A673 (cell line): ENCODE measurements around the gene DDX41. TPM values are rescaled to one million over a fixed set of nuclear protein-coding genes. Genes with fewer than 3 reads are reported as not detected.

Source experiments
- BruUV-seq: library from RNA; stranded (reverse); fragments of 400-500 nt; replicated peaks from 2 replicates; lab custom pipeline; 2021; lab: Mats Ljungman, UMichigan
- CTCF ChIA-PET: fragments of 300-600 bp; sonication (Branson Sonifier 250); formaldehyde crosslinking; loops from one replicate; lab custom pipeline; 2022; ENCODE audit warnings: antibody characterized with exemption; lab: Charles Lee
- POLR2A ChIA-PET: fragments of 300-600 bp; sonication (Branson Sonifier 250); formaldehyde crosslinking; loops from one replicate; lab custom pipeline; 2022; ENCODE audit warnings: antibody characterized with exemption; ENCODE audit not compliant: low non-redundant PET; lab: Charles Lee
- DNase-seq: peaks from one replicate; pipeline ENCODE4 v3.0.0-alpha.2; 2015; ENCODE audit warnings: low spot score
- H3K27ac ChIP-seq: fragments of 200-600 bp; sonication (generic); 2 replicates; pipeline ENCODE4 v1.5.1; 2016; ENCODE audit warnings: mixed run types, low read depth, mild to moderate bottlenecking, mixed read lengths, antibody characterized with exemption, low read length; ENCODE audit not compliant: poor library complexity, severe bottlenecking
- H3K27me3 ChIP-seq: fragments of 200-600 bp; sonication (generic); replicated peaks from 2 replicates; pipeline ENCODE4 v1.6.1; 2017; ENCODE audit warnings: mixed run types, low read depth, mild to moderate bottlenecking, mixed read lengths, antibody characterized with exemption, low read length; ENCODE audit not compliant: insufficient read depth, poor library complexity
- H3K36me3 ChIP-seq: fragments of 200-600 bp; sonication (generic); 2 replicates; pipeline ENCODE4 v1.6.1; 2016; ENCODE audit warnings: mixed run types, mild to moderate bottlenecking, mixed read lengths, antibody characterized with exemption, low read length; ENCODE audit not compliant: insufficient read depth, poor library complexity, severe bottlenecking
- H3K4me1 ChIP-seq: fragments of 200-600 bp; sonication (generic); 2 replicates; pipeline ENCODE4 v1.6.1; 2017; ENCODE audit warnings: mixed run types, mild to moderate bottlenecking, mixed read lengths, antibody characterized with exemption, low read length; ENCODE audit not compliant: insufficient read depth, poor library complexity, severe bottlenecking
- H3K4me3 ChIP-seq: fragments of 200-600 bp; sonication (generic); 2 replicates; pipeline ENCODE4 v1.5.1; 2016; ENCODE audit warnings: low read depth, mixed run types, mild to moderate bottlenecking, mixed read lengths, low read length; ENCODE audit not compliant: poor library complexity, severe bottlenecking
- H3K9me3 ChIP-seq: fragments of 200-600 bp; sonication (generic); 2 replicates; pipeline ENCODE4 v1.6.1; 2016; ENCODE audit warnings: mixed run types, low read depth, mild to moderate bottlenecking, mixed read lengths, antibody characterized with exemption, low read length; ENCODE audit not compliant: poor library complexity, severe bottlenecking
- CTCF ChIP-seq: fragments of 300-800, 200-600 bp; sonication (generic); conservative IDR thresholded peaks from 2 replicates; pipeline ENCODE4 v1.5.1; 2017; ENCODE audit warnings: low read depth, mild to moderate bottlenecking, antibody characterized with exemption, low read length, moderate library complexity, mixed read lengths
- EZH2 ChIP-seq: fragments of 200-600 bp; sonication (generic); IDR thresholded peaks from 2 replicates; pipeline ENCODE4 v1.6.1; 2017; ENCODE audit warnings: borderline replicate concordance, low read depth, mild to moderate bottlenecking, mixed read lengths, antibody characterized with exemption, low read length; ENCODE audit not compliant: poor library complexity, severe bottlenecking
- intact Hi-C: fragments of 100-400 bp; cut with micrococcal nuclease; formaldehyde crosslinking; loops from one replicate; pipeline ENCODE4 v1.10.0; 2022; ENCODE audit not compliant: unreplicated experiment
- total RNA-seq: library from RNA; stranded (reverse); gene quantifications from 2 replicates; pipeline ENCODE4 v1.2.3, GENCODE V29; 2021

Gene DDX41
- total RNA-seq, 1 experiment from 2014 or later: 82.3 TPM

- no peaks in the 10 kb centered on the region for H3K27me3 ChIP-seq
- intact Hi-C loops: no loop called here
- no peaks in the 10 kb centered on the region for H3K9me3 ChIP-seq
- peak overlapping the region; percentile 68 for H3K27ac ChIP-seq
- H3K36me3 ChIP-seq: peaks cover 24% of the 10 kb centered on the region
- ChIA-PET POLR2A (interaction anchor here (0.7 kb wide), 1 partner anchor 17 kb away, joined by 6 read pairs; no protein-coding TSS in a partner anchor), CTCF (interaction anchor here (0.6 kb wide), 1 partner anchor 122 kb away, joined by 7 read pairs; no protein-coding TSS in a partner anchor)
- peak overlapping the region; percentile 11 for H3K4me3 ChIP-seq
- BruUV-seq: TSS peak; percentile 20
- peaks cover 42% of the 10 kb centered on the region for H3K4me1 ChIP-seq
- TF ChIP-seq CTCF (no peak), EZH2 (no peak)
- peak; percentile 69 for DNase-seq
These were observed 26.3 kb downstream of the DDX41 start for GRCh38 chr5:177490311-177490991.

- BruUV-seq: no TSS peak
- Histone ChIP-seq H3K36me3 (peaks cover 24% of the 10 kb centered on the region), H3K9me3 (no peaks in the 10 kb centered on the region), H3K4me3 (no peak overlapping the region), H3K27me3 (no peaks in the 10 kb centered on the region), H3K4me1 (peaks cover 30% of the 10 kb centered on the region), H3K27ac (peak overlapping the region; percentile 56)
- CTCF ChIA-PET: interaction anchor here (0.6 kb wide), 1 partner anchor 9 kb away, joined by 5 read pairs; no protein-coding TSS in a partner anchor
- POLR2A ChIA-PET: no interaction called here
- TF ChIP-seq CTCF (peak; percentile 29), EZH2 (no peak)
- intact Hi-C loops: no loop called here
- no peak for DNase-seq
These were observed 27.5 kb downstream of the DDX41 start for GRCh38 chr5:177489119-177489716.

- H3K9me3 ChIP-seq: no peaks in the 10 kb centered on the region
- no TSS peak for BruUV-seq
- POLR2A ChIA-PET: no interaction called here
- H3K27ac ChIP-seq: no peak overlapping the region
- CTCF ChIA-PET: interaction anchor here (1.3 kb wide), 1 partner anchor 13 kb away, joined by 3 read pairs; no protein-coding TSS in a partner anchor
- DNase-seq: no peak
- peaks cover 24% of the 10 kb centered on the region for H3K36me3 ChIP-seq
- TF ChIP-seq CTCF: peak; percentile 39; the same call in 1 of the 2 replicates
- no peak for TF ChIP-seq EZH2
- H3K4me3 ChIP-seq: no peak overlapping the region
- intact Hi-C loops: no loop called here
- peaks cover 26% of the 10 kb centered on the region for H3K4me1 ChIP-seq
- no peaks in the 10 kb centered on the region for H3K27me3 ChIP-seq
These were observed 28.8 kb downstream of the DDX41 start for GRCh38 chr5:177487975-177488374.
